B cell (primary cell): ENCODE data around the gene SMIM30. TPM values are rescaled to one million over a fixed set of nuclear protein-coding genes. Genes with fewer than 3 reads are reported as not detected.

Experiments
- ATAC-seq: fragments of 200-7000 bp; cut with Tn5 transposase; one replicate; pipeline ENCODE4 v1.10.0; 2021; ENCODE audit warnings: low read depth, mild to moderate bottlenecking, moderate number of reproducible peaks, moderate library complexity
- CTCF ChIA-PET: fragments of 350-600 bp; sonication (Branson Sonifier 250); formaldehyde crosslinking; loops from one replicate; lab custom pipeline; 2021; ENCODE audit warnings: antibody characterized with exemption, inconsistent platforms; lab: Charles Lee
- POLR2A ChIA-PET: fragments of 350-600 bp; sonication (Branson Sonifier 250); formaldehyde crosslinking; loops from one replicate; lab custom pipeline; 2021; ENCODE audit warnings: antibody characterized with exemption; lab: Charles Lee
- DNase-seq: peaks from one replicate; pipeline ENCODE4 v3.0.0; 2013
- H2AFZ ChIP-seq: 2 replicates; pipeline ENCODE4 v1.6.1; 2012; ENCODE audit warnings: mild to moderate bottlenecking, low read depth, low read length; ENCODE audit not compliant: insufficient read depth, poor library complexity, severe bottlenecking
- H3K27ac ChIP-seq, 2 donors: 1 replicate in 1 of 2; 2 replicates in 1 of 2; pipeline ENCODE4 v1.5.1; 2012 to 2013; ENCODE audit warnings: low read length in 2 of 2, mild to moderate bottlenecking in 2 of 2, moderate library complexity in 1 of 2
- H3K27me3 ChIP-seq, 4 experiments: fragments of 200-600 bp in 1 of 4; sonication (generic) in 1 of 4; replicated peaks in 1 of 4; 1 replicate in 2 of 4; 2 replicates in 2 of 4; pipeline versions ENCODE4 v1.6.1 to v1.7.0; 2013 to 2016; ENCODE audit warnings: low read length in 3 of 4, mild to moderate bottlenecking in 2 of 4, mixed read lengths in 1 of 4, moderate library complexity in 1 of 4; ENCODE audit not compliant: insufficient read depth in 4 of 4, control insufficient read depth in 3 of 4; ENCODE audit errors: control extremely low read depth in 1 of 4
- H3K36me3 ChIP-seq, 2 experiments: replicated peaks in 1 of 2; 1 replicate in 1 of 2; 2 replicates in 1 of 2; pipeline versions ENCODE4 v1.6.1 to v1.7.1; 2013; ENCODE audit warnings: low read length in 1 of 2; ENCODE audit not compliant: insufficient read depth in 2 of 2, control insufficient read depth in 1 of 2; ENCODE audit errors: control extremely low read depth in 1 of 2, extremely low read depth in 1 of 2
- H3K4me1 ChIP-seq, 2 donors: fragments of 200-600 bp in 1 of 2; sonication (generic) in 1 of 2; 1 replicate in 1 of 2; 2 replicates in 1 of 2; pipeline versions ENCODE4 v1.5.1 to v1.6.1; 2013 to 2017; ENCODE audit warnings: low read length in 2 of 2; ENCODE audit not compliant: control insufficient read depth in 2 of 2, insufficient read depth in 2 of 2
- H3K4me2 ChIP-seq: replicated peaks from 2 replicates; pipeline ENCODE3; 2012; ENCODE audit warnings: mild to moderate bottlenecking, low read depth, low read length; ENCODE audit not compliant: poor library complexity, severe bottlenecking
- H3K4me3 ChIP-seq, 5 experiments: fragments of 200-600 bp in 1 of 5; sonication (generic) in 1 of 5; 1 replicate in 3 of 5; 2 replicates in 2 of 5; pipeline versions ENCODE4 v1.5.1 to v1.7.0; 2011 to 2016; ENCODE audit warnings: low read length in 4 of 5, mild to moderate bottlenecking in 4 of 5, low read depth in 2 of 5, control low read depth in 1 of 5, moderate library complexity in 1 of 5; ENCODE audit not compliant: insufficient read depth in 1 of 5; ENCODE audit errors: control extremely low read depth in 1 of 5, extremely low read depth in 1 of 5
- H3K79me2 ChIP-seq: fragments of 200-600 bp; sonication (generic); one replicate; pipeline ENCODE4 v1.6.0; 2016; ENCODE audit warnings: low read length; ENCODE audit not compliant: control insufficient read depth, insufficient read depth
- H3K9ac ChIP-seq: fragments of 200-600 bp; sonication (generic); 2 replicates; pipeline ENCODE4 v1.6.1; 2017; ENCODE audit warnings: mild to moderate bottlenecking, low read length, moderate library complexity
- H3K9me3 ChIP-seq, 3 donors: one replicate each; pipeline versions ENCODE4 v1.6.1 to v1.7.1; 2013; ENCODE audit warnings: low read length in 2 of 3; ENCODE audit not compliant: control insufficient read depth in 2 of 3, insufficient read depth in 1 of 3; ENCODE audit errors: control extremely low read depth in 1 of 3
- H4K20me1 ChIP-seq: 2 replicates; pipeline ENCODE4 v1.6.0; 2012; ENCODE audit warnings: mild to moderate bottlenecking, low read length; ENCODE audit not compliant: insufficient read depth, control insufficient read depth, poor library complexity, severe bottlenecking
- H3K27ac Mint-ChIP-seq: one replicate; pipeline ENCODE4 v1.8.0; 2021; ENCODE audit warnings: mixed read lengths
- H3K27me3 Mint-ChIP-seq: one replicate; pipeline ENCODE4 v1.8.0; 2021; ENCODE audit warnings: mixed read lengths
- H3K4me1 Mint-ChIP-seq: one replicate; pipeline ENCODE4 v1.8.0; 2021; ENCODE audit warnings: mixed read lengths
- H3K4me3 Mint-ChIP-seq: one replicate; pipeline ENCODE4 v1.8.0; 2021; ENCODE audit warnings: mixed read lengths
- H3K9me3 Mint-ChIP-seq: one replicate; pipeline ENCODE4 v1.8.0; 2022; ENCODE audit warnings: mixed read lengths; ENCODE audit not compliant: insufficient read depth
- EZH2 ChIP-seq: IDR thresholded peaks from 2 replicates; pipeline ENCODE4 v1.6.1; 2012; ENCODE audit warnings: borderline replicate concordance, low read depth, mild to moderate bottlenecking, moderate library complexity, low read length; ENCODE audit not compliant: insufficient read depth, poor library complexity, severe bottlenecking
- WGBS: methylation state at CpG from one replicate; pipeline ENCODE4 v1.1.5; 2013; ENCODE audit warnings: missing lambda C conversion rate; ENCODE audit not compliant: insufficient coverage; 5-methylcytosine and 5-hydroxymethylcytosine counted together
- intact Hi-C: fragments of 100-400 bp; cut with micrococcal nuclease; formaldehyde crosslinking; loops from one replicate; pipeline ENCODE4 v1.10.0; 2022
- polyA plus RNA-seq: library from polyadenylated mRNA; depleted of rRNA; stranded (reverse); fragments of >200 nt; gene quantifications from 2 replicates; pipeline ENCODE4 v1.2.3, GENCODE V29; 2012
- total RNA-seq, 2 donors: library from RNA; stranded (reverse); fragments of 120-200 nt in 1 of 2; gene quantifications; 1 replicate in 1 of 2; 2 replicates in 1 of 2; pipeline versions ENCODE4 v1.2.3 to v1.2.4, GENCODE V29; 2013 to 2022
- TF ChIP-seq, protein P1 (sequence below): fragments of 200-600 bp; IDR thresholded peaks from one replicate; pipeline ENCODE4 v1.8.0; 2022; ENCODE audit warnings: antibody characterized with exemption, mild to moderate bottlenecking

The SMIM30 gene
- total and polyA plus RNA-seq, 2 donors (not counting 1 experiment from before 2014, with no cell fraction given) = 7.2 to 24.4 TPM

DNA sequence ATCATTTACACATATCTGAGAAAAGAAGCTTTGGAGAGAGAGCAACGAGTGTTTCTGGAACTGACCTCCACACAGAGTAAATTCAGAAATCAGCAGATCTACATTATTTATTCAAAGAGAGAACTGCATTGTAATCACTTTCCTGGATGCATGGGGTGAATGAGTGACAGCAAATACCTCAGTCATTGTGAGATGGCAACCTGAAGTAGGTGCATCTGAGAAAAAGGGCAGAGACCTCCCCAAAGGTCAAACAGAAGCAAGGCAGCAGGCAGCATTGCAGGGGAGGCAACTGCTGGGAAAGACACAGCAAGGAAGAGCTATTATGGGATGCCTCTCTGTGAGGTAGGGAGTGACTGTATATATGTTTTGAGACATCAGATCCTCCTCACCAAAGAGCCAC is 26.5 kb upstream of the SMIM30 start:
- Histone ChIP-seq H3K4me3 (no peak overlapping the region), H3K79me2 (no peaks in the 10 kb centered on the region), H3K27me3 (peaks cover 0 to 3% (median 1%) of the 10 kb centered on the region in 4 experiments), H3K4me2 (no peak overlapping the region), H3K9me3 (no peaks in the 10 kb centered on the region), H3K4me1 (peaks cover 10 to 12% of the 10 kb centered on the region in 2 donors), H3K36me3 (no peaks in the 10 kb centered on the region), H3K27ac (no peak overlapping the region), H2AFZ (no peak overlapping the region), H3K9ac (no peak overlapping the region), H4K20me1 (no peaks in the 10 kb centered on the region)
- intact Hi-C loops = no loop called here
- Mint-ChIP-seq H3K9me3 (no peaks in the 10 kb centered on the region), H3K27ac (no peak overlapping the region), H3K4me3 (no peak overlapping the region), H3K27me3 (peaks cover 12% of the 10 kb centered on the region), H3K4me1 (peaks cover 15% of the 10 kb centered on the region)
- ChIA-PET CTCF (no interaction called here), POLR2A (no interaction called here)
- no peak for TF ChIP-seq EZH2
- TF ChIP-seq, protein P1, sequence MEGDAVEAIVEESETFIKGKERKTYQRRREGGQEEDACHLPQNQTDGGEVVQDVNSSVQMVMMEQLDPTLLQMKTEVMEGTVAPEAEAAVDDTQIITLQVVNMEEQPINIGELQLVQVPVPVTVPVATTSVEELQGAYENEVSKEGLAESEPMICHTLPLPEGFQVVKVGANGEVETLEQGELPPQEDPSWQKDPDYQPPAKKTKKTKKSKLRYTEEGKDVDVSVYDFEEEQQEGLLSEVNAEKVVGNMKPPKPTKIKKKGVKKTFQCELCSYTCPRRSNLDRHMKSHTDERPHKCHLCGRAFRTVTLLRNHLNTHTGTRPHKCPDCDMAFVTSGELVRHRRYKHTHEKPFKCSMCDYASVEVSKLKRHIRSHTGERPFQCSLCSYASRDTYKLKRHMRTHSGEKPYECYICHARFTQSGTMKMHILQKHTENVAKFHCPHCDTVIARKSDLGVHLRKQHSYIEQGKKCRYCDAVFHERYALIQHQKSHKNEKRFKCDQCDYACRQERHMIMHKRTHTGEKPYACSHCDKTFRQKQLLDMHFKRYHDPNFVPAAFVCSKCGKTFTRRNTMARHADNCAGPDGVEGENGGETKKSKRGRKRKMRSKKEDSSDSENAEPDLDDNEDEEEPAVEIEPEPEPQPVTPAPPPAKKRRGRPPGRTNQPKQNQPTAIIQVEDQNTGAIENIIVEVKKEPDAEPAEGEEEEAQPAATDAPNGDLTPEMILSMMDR = no peak
- WGBS = no CpG with 5 or more reads among the region's 1 CpG
- no peak for ATAC-seq
- DNase-seq = no peak

DNA sequence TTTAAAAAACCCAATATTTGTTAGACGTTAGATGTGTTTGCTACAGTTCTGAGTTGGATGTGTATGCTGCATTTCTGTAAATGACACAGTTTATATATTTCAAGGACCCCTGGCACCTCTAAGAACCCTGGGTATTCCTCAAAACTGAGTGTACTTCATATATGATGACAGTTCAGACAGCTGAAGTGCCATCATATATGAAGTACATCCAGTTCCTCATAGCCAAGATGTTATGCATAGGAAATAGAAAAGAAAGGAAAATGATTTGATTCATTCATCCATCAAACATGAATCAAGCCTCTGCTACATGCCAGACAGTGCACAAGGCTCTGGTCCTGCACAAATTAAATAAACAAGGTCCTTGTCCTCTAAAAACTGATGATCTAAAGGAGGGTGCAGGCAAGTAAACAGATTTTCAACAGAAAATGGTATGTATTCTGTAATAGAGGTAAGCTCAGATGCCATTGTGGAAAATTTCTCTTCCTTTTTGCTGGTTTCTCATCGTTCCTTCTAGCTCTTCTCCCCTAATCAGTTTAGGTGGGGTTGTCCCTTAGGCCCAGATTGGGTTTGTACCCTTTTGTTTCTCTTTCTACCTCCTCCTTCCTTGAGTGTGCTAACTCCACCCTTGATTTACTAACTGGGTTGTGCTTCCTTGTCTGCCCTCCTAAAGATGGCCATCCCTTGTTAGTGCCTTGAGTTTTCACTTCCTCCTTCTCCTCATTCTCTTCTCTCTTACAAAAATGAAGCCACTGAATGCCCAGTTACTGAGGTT is 25.3 kb upstream of the SMIM30 start:
- Histone ChIP-seq H3K9me3 (no peaks in the 10 kb centered on the region), H3K4me1 (peaks cover 10 to 12% of the 10 kb centered on the region in 2 donors), H2AFZ (peak overlapping the region; percentile 23), H3K36me3 (no peaks in the 10 kb centered on the region), H3K27ac (no peak overlapping the region), H4K20me1 (no peaks in the 10 kb centered on the region), H3K4me3 (no peak overlapping the region), H3K9ac (no peak overlapping the region), H3K4me2 (no peak overlapping the region), H3K27me3 (peaks cover 0 to 3% (median 1%) of the 10 kb centered on the region in 4 experiments), H3K79me2 (no peaks in the 10 kb centered on the region)
- Mint-ChIP-seq H3K4me1 (peaks cover 15% of the 10 kb centered on the region), H3K27me3 (peaks cover 5% of the 10 kb centered on the region), H3K9me3 (no peaks in the 10 kb centered on the region), H3K4me3 (no peak overlapping the region), H3K27ac (peak overlapping the region; percentile 2)
- TF ChIP-seq EZH2 = no peak
- TF ChIP-seq, protein P1 = no peak
- DNase-seq (no peak), ATAC-seq (no peak)
- intact Hi-C loops = no loop called here
- ChIA-PET POLR2A (no interaction called here), CTCF (no interaction called here)
- WGBS = no CpG with 5 or more reads among the region's 2 CpGs
